HG03521 (cell line): ENCODE measurements around the gene SP2.

Experiments used
- ATAC-seq: cut with Tn5 transposase; IDR thresholded peaks from one replicate; pipeline ENCODE4 v1.9.1; 2021; ENCODE audit warnings: mild to moderate bottlenecking, moderate library complexity; ENCODE audit not compliant: unreplicated experiment

Gene SP2

GRCh38 chr17:47889734-47890529 is 6.1 kb upstream of the SP2 start:
- no peak for ATAC-seq

GRCh38 chr17:47891545-47892088 is 4.4 kb upstream of the SP2 start:
- ATAC-seq, result no peak

- no peak for ATAC-seq
Measured at GRCh38 chr17:47894498-47895346, 1.3 kb upstream of the SP2 start.

- no peak for ATAC-seq
Measured at GRCh38 chr17:47895347-47895855, 635 bp upstream of the SP2 start.

GRCh38 chr17:47896672-47897490 is 845 bp downstream of the SP2 start:
- no peak for ATAC-seq

GRCh38 chr17:47897561-47897960 is 1.5 kb downstream of the SP2 start:
- ATAC-seq, result no peak

- no peak for ATAC-seq
Measured at GRCh38 chr17:47898241-47898640, 2.2 kb downstream of the SP2 start.

GRCh38 chr17:47899643-47900042 is 3.6 kb downstream of the SP2 start:
- ATAC-seq, result no peak

GRCh38 chr17:47901423-47901822 is 5.4 kb downstream of the SP2 start:
- ATAC-seq, result no peak

GRCh38 chr17:47902039-47902744 is 6.2 kb downstream of the SP2 start:
- ATAC-seq, result no peak

- ATAC-seq, result no peak
Measured at GRCh38 chr17:47905221-47905733, 9.2 kb downstream of the SP2 start.

- no peak for ATAC-seq
Measured at GRCh38 chr17:47906443-47906842, 10.4 kb downstream of the SP2 start.

- ATAC-seq, result no peak
Measured at GRCh38 chr17:47907932-47908562, 12.0 kb downstream of the SP2 start.

- ATAC-seq, result no peak
Measured at GRCh38 chr17:47913050-47913449, 17.0 kb downstream of the SP2 start.

- no peak for ATAC-seq
Measured at GRCh38 chr17:47914306-47914948, 18.4 kb downstream of the SP2 start.

GRCh38 chr17:47915776-47916398 is 19.9 kb downstream of the SP2 start:
- ATAC-seq, result no peak

GRCh38 chr17:47916489-47917208 is 20.6 kb downstream of the SP2 start:
- no peak for ATAC-seq

GRCh38 chr17:47917581-47917980 is 21.5 kb downstream of the SP2 start:
- ATAC-seq, result no peak
